Left renal cortex interstitium (tissue), 4 donors: ENCODE results near the gene FOXL1. TPM values are rescaled to one million over a fixed set of nuclear protein-coding genes. Genes with fewer than 3 reads are reported as not detected.

Experiments
- DNase-seq, 4 donors: peaks; one replicate each; pipeline ENCODE4 v3.0.0-alpha.2; 2013; ENCODE audit warnings: low read depth in 4 of 4, low spot score in 2 of 4, missing footprints in 1 of 4
- polyA plus RNA-seq, 4 donors: library from polyadenylated mRNA; unstranded; fragments of 120-200 nt; gene quantifications; one replicate each; pipeline ENCODE4 v1.2.1, GENCODE V29; 2013; ENCODE audit not compliant: insufficient read length in 4 of 4

FOXL1 gene
- 10 to 100 TPM; 13.5 to 24.2 (median 19.0) TPM for polyA plus RNA-seq

GRCh38 chr16:86578061-86578599 is at the start of gene FOXL1:
Gene FOXL1 (plus strand): TSS chr16:86578549. CDS start chr16:86578724, 175 bp downstream.
- peak in 1 of 4 donors; percentile 73 for DNase-seq

- no peak for DNase-seq
Measured at GRCh38 chr16:86529160-86529559, 49.2 kb upstream of the FOXL1 start.

- no peak for DNase-seq
Measured at GRCh38 chr16:86530251-86531190, 47.8 kb upstream of the FOXL1 start.

- no peak for DNase-seq
Measured at GRCh38 chr16:86531191-86531545, 47.2 kb upstream of the FOXL1 start.

GRCh38 chr16:86531641-86532525 is 46.5 kb upstream of the FOXL1 start:
- DNase-seq: no peak

- no peak for DNase-seq
Measured at GRCh38 chr16:86532526-86532815, 45.9 kb upstream of the FOXL1 start.

GRCh38 chr16:86533076-86533475 is 45.3 kb upstream of the FOXL1 start:
- DNase-seq: no peak

GRCh38 chr16:86533767-86534351 is 44.5 kb upstream of the FOXL1 start:
- no peak for DNase-seq

- no peak for DNase-seq
Measured at GRCh38 chr16:86534779-86535615, 43.4 kb upstream of the FOXL1 start.

GRCh38 chr16:86536621-86537020 is 41.7 kb upstream of the FOXL1 start:
- no peak for DNase-seq

GRCh38 chr16:86537486-86537885 is 40.9 kb upstream of the FOXL1 start:
- no peak for DNase-seq

GRCh38 chr16:86538196-86538780 is 40.1 kb upstream of the FOXL1 start:
- no peak for DNase-seq

GRCh38 chr16:86540894-86541293 is 37.5 kb upstream of the FOXL1 start:
- no peak for DNase-seq

- no peak for DNase-seq
Measured at GRCh38 chr16:86541560-86541959, 36.8 kb upstream of the FOXL1 start.

- DNase-seq: no peak
Measured at GRCh38 chr16:86542756-86543750, 35.3 kb upstream of the FOXL1 start.

GRCh38 chr16:86545481-86545880 is 32.9 kb upstream of the FOXL1 start:
- DNase-seq: no peak

- no peak for DNase-seq
Measured at GRCh38 chr16:86545954-86546637, 32.3 kb upstream of the FOXL1 start.

GRCh38 chr16:86546638-86547013 is 31.7 kb upstream of the FOXL1 start:
- DNase-seq: no peak
